GM12865 (cell line): ENCODE measurements around the gene MRTFB.
"Not testable (repeated sequence)": the region's sequence is repeated elsewhere in the genome, so short reads cannot be mapped to it uniquely, and the experiment has no call there.

Experiments used
- DNase-seq: peaks from one replicate; pipeline ENCODE4 v3.0.0; 2010; ENCODE audit warnings: low read depth
- H3K4me3 ChIP-seq: 2 replicates; pipeline ENCODE4 v1.5.1; 2011; ENCODE audit warnings: mild to moderate bottlenecking, low read depth, low read length, control low read depth
- CTCF ChIP-seq: IDR thresholded peaks from 2 replicates; pipeline ENCODE4 v1.5.1; 2011; ENCODE audit warnings: low read length, control low read depth, low read depth, inconsistent platforms; ENCODE audit not compliant: insufficient read depth; ENCODE audit errors: missing control alignments

MRTFB gene

GRCh38 chr16:14181371-14182050 lies 110.4 kb downstream of the MRTFB start:
- TF ChIP-seq CTCF = no peak
- no peak overlapping the region for H3K4me3 ChIP-seq
- no peak for DNase-seq

GRCh38 chr16:14182999-14183398 lies 111.9 kb downstream of the MRTFB start:
- TF ChIP-seq CTCF = no peak
- no peak overlapping the region for H3K4me3 ChIP-seq
- no peak for DNase-seq

GRCh38 chr16:14183962-14184361 lies 112.8 kb downstream of the MRTFB start:
- not testable (repeated sequence) for H3K4me3 ChIP-seq, DNase-seq

- TF ChIP-seq CTCF = no peak
- DNase-seq = peak; percentile 3
- no peak overlapping the region for H3K4me3 ChIP-seq
These were observed 115.1 kb downstream of the MRTFB start for GRCh38 chr16:14186007-14186794.

- no peak overlapping the region for H3K4me3 ChIP-seq
- no peak for DNase-seq
- no peak for TF ChIP-seq CTCF
These were observed 115.7 kb downstream of the MRTFB start for GRCh38 chr16:14186795-14187221.

- no peak overlapping the region for H3K4me3 ChIP-seq
- TF ChIP-seq CTCF = no peak
- DNase-seq = no peak
These were observed 116.6 kb downstream of the MRTFB start for GRCh38 chr16:14187517-14188338.

- TF ChIP-seq CTCF = no peak
- H3K4me3 ChIP-seq = no peak overlapping the region
- peak; percentile 70 for DNase-seq
These were observed 122.3 kb downstream of the MRTFB start for GRCh38 chr16:14193316-14193871.
